ENCODE measurements around the gene GSC2.
"Not testable (repeated sequence)": the region's sequence is repeated elsewhere in the genome, so short reads cannot be mapped to it uniquely, and the experiment has no call there.

The GSC2 gene

GRCh38 chr22:19164425-19164824, 14.3 kb upstream of the GSC2 start:
- in situ Hi-C loops (cut with HindIII; ENCODE audit: low sequenced_read_pairs): no loop called here

- in situ Hi-C loops (cut with HindIII; ENCODE audit: low sequenced_read_pairs): not testable (repeated sequence)
Measured at GRCh38 chr22:19158649-19159048, 8.6 kb upstream of the GSC2 start.

GRCh38 chr22:19156109-19156508, 6.0 kb upstream of the GSC2 start:
- in situ Hi-C loops (cut with HindIII; ENCODE audit: low sequenced_read_pairs): not testable (repeated sequence)

GRCh38 chr22:19152942-19153883, 3.1 kb upstream of the GSC2 start:
- in situ Hi-C loops (cut with HindIII; ENCODE audit: low sequenced_read_pairs): no loop called here

- in situ Hi-C loops (cut with HindIII; ENCODE audit: low sequenced_read_pairs): no loop called here
Measured at GRCh38 chr22:19151329-19152191, 1.5 kb upstream of the GSC2 start.

GRCh38 chr22:19150482-19151328, 613 bp upstream of the GSC2 start:
- in situ Hi-C loops (cut with HindIII; ENCODE audit: low sequenced_read_pairs): no loop called here

GRCh38 chr22:19149047-19149883, 827 bp downstream of the GSC2 start:
- in situ Hi-C loops (cut with HindIII; ENCODE audit: low sequenced_read_pairs): no loop called here

GRCh38 chr22:19148417-19149046, 1.6 kb downstream of the GSC2 start:
- in situ Hi-C loops (cut with HindIII; ENCODE audit: low sequenced_read_pairs): no loop called here

GRCh38 chr22:19147195-19147780, 2.8 kb downstream of the GSC2 start:
- in situ Hi-C loops (cut with HindIII; ENCODE audit: low sequenced_read_pairs): no loop called here

GRCh38 chr22:19146215-19146968, 3.7 kb downstream of the GSC2 start:
- in situ Hi-C loops (cut with HindIII; ENCODE audit: low sequenced_read_pairs): no loop called here

- in situ Hi-C loops (cut with HindIII; ENCODE audit: low sequenced_read_pairs): no loop called here
Measured at GRCh38 chr22:19143967-19144400, 6.1 kb downstream of the GSC2 start.

GRCh38 chr22:19143212-19143611, 6.9 kb downstream of the GSC2 start:
- in situ Hi-C loops (cut with HindIII; ENCODE audit: low sequenced_read_pairs): no loop called here

- in situ Hi-C loops (cut with HindIII; ENCODE audit: low sequenced_read_pairs): no loop called here
Measured at GRCh38 chr22:19142394-19142793, 7.7 kb downstream of the GSC2 start.

GRCh38 chr22:19139974-19140373, 10.1 kb downstream of the GSC2 start:
- in situ Hi-C loops (cut with HindIII; ENCODE audit: low sequenced_read_pairs): no loop called here

- in situ Hi-C loops (cut with HindIII; ENCODE audit: low sequenced_read_pairs): no loop called here
Measured at GRCh38 chr22:19139001-19139356, 11.1 kb downstream of the GSC2 start.

GRCh38 chr22:19138217-19139000, 11.7 kb downstream of the GSC2 start:
- in situ Hi-C loops (cut with HindIII; ENCODE audit: low sequenced_read_pairs): no loop called here

GRCh38 chr22:19137384-19138216, 12.5 kb downstream of the GSC2 start:
- in situ Hi-C loops (cut with HindIII; ENCODE audit: low sequenced_read_pairs): no loop called here

All from endothelial cell of hepatic sinusoid (primary cell).